Activated naive CD4-positive, alpha-beta T cell treated with anti-CD3 and anti-CD28 coated beads for 36 hours (primary cell): ENCODE results near the gene WLS. TPM values are rescaled to one million over a fixed set of nuclear protein-coding genes. Genes with fewer than 3 reads are reported as not detected.

Experiments used
- CTCF ChIA-PET: fragments of 350-600 bp; sonication (Branson Sonifier 250); formaldehyde crosslinking; loops from one replicate; lab custom pipeline; 2021; ENCODE audit warnings: antibody characterized with exemption; lab: Charles Lee
- DNase-seq: peaks from one replicate; pipeline ENCODE4 v3.0.0-alpha.2; 2020
- H3K27ac Mint-ChIP-seq: one replicate; pipeline ENCODE4 v1.8.0; 2021; ENCODE audit warnings: mild to moderate bottlenecking, mixed read lengths
- H3K27me3 Mint-ChIP-seq: one replicate; pipeline ENCODE4 v1.8.0; 2021; ENCODE audit warnings: low read depth, mixed read lengths
- H3K36me3 Mint-ChIP-seq: one replicate; pipeline ENCODE4 v1.8.0; 2021; ENCODE audit warnings: low read depth, mixed read lengths
- H3K4me1 Mint-ChIP-seq: one replicate; pipeline ENCODE4 v1.8.0; 2021; ENCODE audit warnings: low read depth, mixed read lengths
- H3K4me3 Mint-ChIP-seq: one replicate; pipeline ENCODE4 v1.8.0; 2021; ENCODE audit warnings: mild to moderate bottlenecking, moderate library complexity, mixed read lengths
- H3K9me3 Mint-ChIP-seq: one replicate; pipeline ENCODE4 v1.8.0; 2021; ENCODE audit warnings: mixed read lengths
- intact Hi-C: fragments of 100-400 bp; cut with micrococcal nuclease; formaldehyde crosslinking; loops from one replicate; pipeline ENCODE4 v1.15.1; 2023
- total RNA-seq, 2 experiments: library from RNA; stranded (reverse); gene quantifications; one replicate each; pipeline ENCODE4 v1.2.3, GENCODE V29; 2021

Gene WLS
- total RNA-seq, 2 experiments from 2014 or later, result not detected

- peaks cover 5% of the 10 kb centered on the region for H3K27me3 Mint-ChIP-seq
- no peak for DNase-seq
- H3K36me3 Mint-ChIP-seq, result no peaks in the 10 kb centered on the region
- H3K27ac Mint-ChIP-seq, result no peak overlapping the region
- H3K4me1 Mint-ChIP-seq, result no peaks in the 10 kb centered on the region
- no peak overlapping the region for H3K4me3 Mint-ChIP-seq
- H3K9me3 Mint-ChIP-seq, result no peaks in the 10 kb centered on the region
- intact Hi-C loops, result no loop called here
- CTCF ChIA-PET, result interaction anchor here (0.9 kb wide), 1 partner anchor 70 kb away, joined by 3 read pairs; no protein-coding TSS in a partner anchor
Measured at GRCh38 chr1:68221980-68222373, 10.3 kb downstream of the WLS start.

- no peak overlapping the region for H3K4me3 Mint-ChIP-seq
- H3K4me1 Mint-ChIP-seq, result no peaks in the 10 kb centered on the region
Measured at GRCh38 chr1:68221001-68221979, 11.0 kb downstream of the WLS start.

GRCh38 chr1:68220420-68220819 is 11.9 kb downstream of the WLS start:
- intact Hi-C loops, result no loop called here
- H3K4me3 Mint-ChIP-seq, result no peak overlapping the region
- CTCF ChIA-PET, result no interaction called here
- H3K27ac Mint-ChIP-seq, result no peak overlapping the region
- no peak for DNase-seq
- H3K4me1 Mint-ChIP-seq, result no peaks in the 10 kb centered on the region
- H3K36me3 Mint-ChIP-seq, result no peaks in the 10 kb centered on the region
- H3K27me3 Mint-ChIP-seq, result no peaks in the 10 kb centered on the region
- no peaks in the 10 kb centered on the region for H3K9me3 Mint-ChIP-seq

More at GRCh38 chr1:68221001-68221979, 11.0 kb downstream of the WLS start:
- Mint-ChIP-seq H3K9me3 (no peaks in the 10 kb centered on the region), H3K27me3 (no peaks in the 10 kb centered on the region), H3K36me3 (no peaks in the 10 kb centered on the region), H3K27ac (no peak overlapping the region)
- intact Hi-C loops, result no loop called here
- DNase-seq, result no peak
- CTCF ChIA-PET, result interaction anchor here (0.9 kb wide), 1 partner anchor 70 kb away, joined by 3 read pairs; no protein-coding TSS in a partner anchor

- no peaks in the 10 kb centered on the region for H3K4me1 Mint-ChIP-seq
- H3K36me3 Mint-ChIP-seq, result no peaks in the 10 kb centered on the region
- intact Hi-C loops, result no loop called here
- no peak overlapping the region for H3K4me3 Mint-ChIP-seq
- CTCF ChIA-PET, result no interaction called here
- no peak overlapping the region for H3K27ac Mint-ChIP-seq
- H3K9me3 Mint-ChIP-seq, result no peaks in the 10 kb centered on the region
- no peak for DNase-seq
- H3K27me3 Mint-ChIP-seq, result no peaks in the 10 kb centered on the region
Measured at GRCh38 chr1:68218490-68218889, 13.8 kb downstream of the WLS start.

- CTCF ChIA-PET, result no interaction called here
- H3K9me3 Mint-ChIP-seq, result no peaks in the 10 kb centered on the region
Measured at GRCh38 chr1:68217618-68218017, 14.7 kb downstream of the WLS start.

GRCh38 chr1:68217060-68217554 is 15.2 kb downstream of the WLS start:
- H3K27me3 Mint-ChIP-seq, result no peaks in the 10 kb centered on the region
- intact Hi-C loops, result no loop called here
- H3K4me1 Mint-ChIP-seq, result no peaks in the 10 kb centered on the region
- H3K27ac Mint-ChIP-seq, result no peak overlapping the region
- no peak for DNase-seq
- CTCF ChIA-PET, result no interaction called here
- H3K36me3 Mint-ChIP-seq, result no peaks in the 10 kb centered on the region
- no peak overlapping the region for H3K4me3 Mint-ChIP-seq
- no peaks in the 10 kb centered on the region for H3K9me3 Mint-ChIP-seq

More at GRCh38 chr1:68217618-68218017, 14.7 kb downstream of the WLS start:
- no peak overlapping the region for H3K27ac Mint-ChIP-seq
- no peaks in the 10 kb centered on the region for H3K36me3 Mint-ChIP-seq
- H3K4me1 Mint-ChIP-seq, result no peaks in the 10 kb centered on the region
- H3K27me3 Mint-ChIP-seq, result no peaks in the 10 kb centered on the region
- DNase-seq, result no peak
- H3K4me3 Mint-ChIP-seq, result no peak overlapping the region
- intact Hi-C loops, result no loop called here

GRCh38 chr1:68216089-68216772 is 16.1 kb downstream of the WLS start:
- CTCF ChIA-PET, result no interaction called here
- no peak for DNase-seq
- H3K4me3 Mint-ChIP-seq, result no peak overlapping the region
- no peaks in the 10 kb centered on the region for H3K27me3 Mint-ChIP-seq
- H3K27ac Mint-ChIP-seq, result no peak overlapping the region
- no peaks in the 10 kb centered on the region for H3K9me3 Mint-ChIP-seq
- H3K4me1 Mint-ChIP-seq, result no peaks in the 10 kb centered on the region
- intact Hi-C loops, result no loop called here
- H3K36me3 Mint-ChIP-seq, result no peaks in the 10 kb centered on the region

- no peaks in the 10 kb centered on the region for H3K4me1 Mint-ChIP-seq
- H3K9me3 Mint-ChIP-seq, result no peaks in the 10 kb centered on the region
- CTCF ChIA-PET, result interaction anchor here (0.8 kb wide), 1 partner anchor 407 kb away, joined by 3 read pairs; no protein-coding TSS in a partner anchor
- no peak for DNase-seq
- intact Hi-C loops, result no loop called here
- no peak overlapping the region for H3K27ac Mint-ChIP-seq
- no peak overlapping the region for H3K4me3 Mint-ChIP-seq
- no peaks in the 10 kb centered on the region for H3K27me3 Mint-ChIP-seq
- H3K36me3 Mint-ChIP-seq, result no peaks in the 10 kb centered on the region
Measured at GRCh38 chr1:68213843-68214242, 18.5 kb downstream of the WLS start.

GRCh38 chr1:68211761-68212380 is 20.5 kb downstream of the WLS start:
- CTCF ChIA-PET, result no interaction called here
- Mint-ChIP-seq H3K27ac (no peak overlapping the region), H3K4me1 (no peaks in the 10 kb centered on the region)

GRCh38 chr1:68210829-68211228 is 21.5 kb downstream of the WLS start:
- DNase-seq, result no peak
- CTCF ChIA-PET, result no interaction called here
- H3K9me3 Mint-ChIP-seq, result no peaks in the 10 kb centered on the region
- no peaks in the 10 kb centered on the region for H3K4me1 Mint-ChIP-seq
- no peak overlapping the region for H3K4me3 Mint-ChIP-seq
- no peak overlapping the region for H3K27ac Mint-ChIP-seq
- no peaks in the 10 kb centered on the region for H3K36me3 Mint-ChIP-seq
- intact Hi-C loops, result no loop called here
- no peaks in the 10 kb centered on the region for H3K27me3 Mint-ChIP-seq

More at GRCh38 chr1:68211761-68212380, 20.5 kb downstream of the WLS start:
- no peaks in the 10 kb centered on the region for H3K9me3 Mint-ChIP-seq
- no peaks in the 10 kb centered on the region for H3K27me3 Mint-ChIP-seq
- no peak for DNase-seq
- H3K4me3 Mint-ChIP-seq, result no peak overlapping the region
- intact Hi-C loops, result no loop called here
- no peaks in the 10 kb centered on the region for H3K36me3 Mint-ChIP-seq

GRCh38 chr1:68210027-68210426 is 22.3 kb downstream of the WLS start:
- H3K27me3 Mint-ChIP-seq, result no peaks in the 10 kb centered on the region
- H3K27ac Mint-ChIP-seq, result no peak overlapping the region
- DNase-seq, result no peak
- no peaks in the 10 kb centered on the region for H3K36me3 Mint-ChIP-seq
- no peaks in the 10 kb centered on the region for H3K4me1 Mint-ChIP-seq
- CTCF ChIA-PET, result no interaction called here
- H3K4me3 Mint-ChIP-seq, result no peak overlapping the region
- no peaks in the 10 kb centered on the region for H3K9me3 Mint-ChIP-seq
- intact Hi-C loops, result no loop called here
